NCI-H2196 treated with DMSO at 0.1 percent for 48 hours (cell line): ENCODE measurements around the gene RNU6-8.

ENCODE experiments used
- DNase-seq: peaks from one replicate; lab custom pipeline; 2025; ENCODE audit not compliant: unreplicated experiment; lab: John Stamatoyannopoulos, UW

Gene RNU6-8

DNA sequence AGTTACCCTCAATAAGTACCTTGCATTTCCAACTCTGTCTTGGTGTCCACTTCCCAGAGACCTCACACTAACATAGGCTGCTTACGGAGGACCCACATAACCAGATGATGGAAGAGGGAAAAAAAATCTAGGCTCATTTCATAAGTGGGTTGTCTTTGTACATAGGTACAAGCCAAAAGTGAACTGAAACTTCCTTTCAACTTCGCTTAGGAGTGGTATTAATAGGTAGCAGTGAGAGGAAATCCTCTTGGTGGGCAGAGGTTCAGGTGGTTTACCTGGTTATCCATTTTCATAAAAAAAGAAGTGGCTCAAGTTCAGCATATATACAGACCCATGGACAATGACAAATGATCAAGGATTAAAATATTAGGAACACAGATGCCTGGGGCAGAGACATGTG is 37.0 kb downstream of the RNU6-8 start:
- DNase-seq, result no peak
